ENCODE results near the gene C3orf85.

Gene C3orf85

DNA sequence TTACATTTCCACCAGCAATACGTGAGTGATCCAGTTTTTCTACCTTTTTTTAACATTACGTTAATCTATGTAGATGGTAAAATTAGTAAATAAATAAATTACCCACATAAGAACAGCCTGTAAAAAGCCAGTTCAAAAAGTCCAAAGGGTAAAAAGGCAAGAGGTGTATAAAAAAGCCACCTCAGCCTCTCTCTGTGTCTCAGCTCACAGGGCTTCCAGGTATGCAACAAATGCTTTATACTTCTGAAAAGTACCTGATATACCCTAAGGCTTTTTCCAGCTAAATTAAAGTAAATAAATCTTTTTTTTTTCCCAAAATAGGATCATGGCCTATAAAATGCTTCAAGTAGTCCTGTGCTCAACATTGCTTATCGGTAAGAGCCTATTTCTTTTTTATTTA, at the start of gene C3orf85:
Gene C3orf85 (plus strand): TSS at position 197 of the 400 bp plus-strand sequence. CDS start 129 bp downstream, at position 326.
- TF ChIP-seq GATA2 (IDR thresholded peaks at IDR 0.05; ENCODE audit: low read depth, low read length) (no peak), GATA3 (IDR thresholded peaks at IDR 0.05; ENCODE audit: low read depth, low read length) (no peak)

- TF ChIP-seq GATA2 (IDR thresholded peaks at IDR 0.05; ENCODE audit: low read depth, low read length) (no peak), GATA3 (IDR thresholded peaks at IDR 0.05; ENCODE audit: low read depth, low read length) (no peak)
Observed at GRCh38 chr3:109089265-109089664, 47.3 kb upstream of the C3orf85 start.

DNA sequence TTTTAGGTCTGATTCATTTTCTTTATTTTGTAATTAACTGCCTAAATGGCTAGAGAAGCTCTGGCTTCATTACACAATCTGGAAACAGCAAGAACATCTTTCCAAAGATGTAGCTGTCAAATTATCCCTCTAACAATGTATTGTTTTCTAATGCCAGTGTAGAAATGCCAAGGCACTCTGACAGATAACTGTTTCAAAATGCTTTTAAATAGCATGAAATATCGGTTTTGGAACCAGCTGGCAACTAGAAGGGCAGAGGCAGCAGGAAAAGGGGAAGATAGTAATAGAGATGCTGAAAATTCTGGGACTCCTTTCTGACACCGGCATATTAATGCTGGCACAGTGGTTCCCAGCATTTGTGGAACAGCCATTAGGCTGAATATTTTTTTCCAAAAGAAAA, 44.7 kb upstream of the C3orf85 start:
- TF ChIP-seq GATA3 (IDR thresholded peaks at IDR 0.05; ENCODE audit: low read depth, low read length) (no peak), GATA2 (IDR thresholded peaks at IDR 0.05; ENCODE audit: low read depth, low read length) (no peak)

DNA sequence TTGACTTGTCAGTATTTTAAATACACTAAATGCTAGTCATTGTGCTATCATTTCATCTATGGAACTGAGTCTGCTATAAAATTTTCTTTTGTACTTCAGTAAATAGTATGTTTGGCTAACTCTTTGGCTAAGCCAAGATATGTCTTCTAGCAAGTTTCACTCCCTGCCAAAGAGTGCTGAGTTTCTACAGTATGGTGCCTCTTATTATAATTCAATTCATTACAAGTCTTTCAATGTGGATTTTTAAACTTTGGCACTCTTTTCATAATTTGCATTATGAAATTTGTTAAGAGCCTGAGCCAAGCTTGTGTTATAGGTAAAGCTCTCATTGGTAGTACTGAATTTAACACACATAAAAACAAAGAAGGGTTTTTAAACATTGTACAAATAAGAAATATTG, 43.0 kb upstream of the C3orf85 start:
- TF ChIP-seq GATA3 (IDR thresholded peaks at IDR 0.05; ENCODE audit: low read depth, low read length) (no peak), GATA2 (IDR thresholded peaks at IDR 0.05; ENCODE audit: low read depth, low read length) (no peak)

DNA sequence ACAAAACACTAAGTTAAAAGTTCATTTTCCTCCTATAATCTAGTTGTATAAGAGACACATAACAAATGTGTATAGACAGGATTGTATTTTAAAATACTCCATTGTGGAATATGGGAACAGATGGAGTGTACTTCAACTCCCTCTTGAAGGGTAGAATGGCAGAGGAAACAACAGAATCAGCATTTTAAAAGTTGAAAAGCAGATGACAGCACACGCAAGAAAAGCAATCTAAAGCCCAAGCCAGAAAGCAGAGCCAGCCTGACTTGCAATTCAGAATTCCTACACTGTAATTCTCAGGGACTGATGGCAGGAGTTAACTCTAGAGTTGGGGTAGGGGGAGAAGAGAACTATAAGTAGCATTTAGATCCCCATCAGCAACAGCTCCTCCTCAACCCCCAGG, 41.4 kb upstream of the C3orf85 start:
- no peak for TF ChIP-seq GATA2 (IDR thresholded peaks at IDR 0.05; ENCODE audit: low read depth, low read length)
- TF ChIP-seq GATA3 (IDR thresholded peaks at IDR 0.05; ENCODE audit: low read depth, low read length), result no peak

GRCh38 chr3:109098079-109098644, 38.4 kb upstream of the C3orf85 start:
- no peak for TF ChIP-seq GATA2 (IDR thresholded peaks at IDR 0.05; ENCODE audit: low read depth, low read length)
- TF ChIP-seq GATA3 (IDR thresholded peaks at IDR 0.05; ENCODE audit: low read depth, low read length), result no peak

DNA sequence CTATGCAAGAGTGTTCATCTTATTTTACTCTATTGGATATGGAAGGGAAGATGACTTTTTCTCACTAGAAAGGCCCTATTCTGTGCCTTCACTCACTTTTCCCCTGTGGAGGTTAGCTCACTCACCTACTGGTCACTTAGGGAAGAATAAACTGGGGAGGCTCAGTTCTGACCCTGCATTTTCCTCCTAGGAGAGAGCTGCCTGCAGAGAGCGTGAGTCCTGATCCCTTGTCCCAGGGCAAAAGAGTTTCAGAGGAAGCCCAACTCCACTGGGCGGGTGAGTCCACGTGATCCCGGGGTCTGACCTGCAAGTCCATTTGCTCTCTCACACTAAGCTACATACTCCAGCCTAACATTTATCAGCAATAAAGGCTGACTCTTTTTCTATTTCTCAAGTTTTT, 26.9 kb upstream of the C3orf85 start:
- TF ChIP-seq GATA3 (IDR thresholded peaks at IDR 0.05; ENCODE audit: low read depth, low read length) (no peak), GATA2 (IDR thresholded peaks at IDR 0.05; ENCODE audit: low read depth, low read length) (no peak)

DNA sequence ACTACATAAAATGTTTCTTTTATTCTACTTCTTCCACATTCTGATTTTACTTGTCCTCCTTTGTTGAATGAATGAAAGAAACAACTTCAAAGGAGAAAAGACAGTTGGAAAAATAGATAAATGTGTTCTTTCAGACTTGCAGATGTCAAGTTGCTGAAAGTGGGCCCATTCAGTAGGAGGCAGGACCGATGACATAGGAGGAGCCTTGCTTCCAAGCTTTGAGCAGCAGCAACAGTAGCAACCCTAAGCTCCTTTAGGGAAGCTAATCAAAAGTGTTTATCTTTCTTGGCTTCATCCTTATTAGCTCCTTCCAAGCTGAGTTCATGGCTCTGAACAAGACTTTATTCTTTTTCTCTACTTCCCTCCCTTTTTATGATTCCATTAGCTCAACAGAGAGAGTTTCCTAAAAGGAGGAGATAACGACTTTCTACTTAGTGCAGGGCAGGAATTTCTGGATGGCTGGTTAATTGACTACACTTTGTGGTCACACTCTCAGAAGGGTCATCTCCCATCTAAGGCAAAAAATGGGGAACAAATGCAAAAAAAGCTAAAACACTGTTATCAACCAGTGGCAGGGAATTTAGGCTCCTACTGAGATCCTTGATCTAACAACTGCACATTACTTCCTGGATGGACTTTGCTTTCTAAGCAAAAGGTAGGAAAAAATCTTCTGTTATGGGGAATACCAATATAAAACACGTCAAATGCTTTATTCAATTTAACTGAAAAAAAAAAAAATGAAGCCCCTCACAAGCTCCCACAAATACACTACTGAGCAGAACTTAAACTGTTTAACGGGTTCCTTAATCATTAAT, 23.4 kb upstream of the C3orf85 start:
- TF ChIP-seq GATA3 (IDR thresholded peaks at IDR 0.05; ENCODE audit: low read depth, low read length) (no peak), GATA2 (IDR thresholded peaks at IDR 0.05; ENCODE audit: low read depth, low read length) (no peak)

DNA sequence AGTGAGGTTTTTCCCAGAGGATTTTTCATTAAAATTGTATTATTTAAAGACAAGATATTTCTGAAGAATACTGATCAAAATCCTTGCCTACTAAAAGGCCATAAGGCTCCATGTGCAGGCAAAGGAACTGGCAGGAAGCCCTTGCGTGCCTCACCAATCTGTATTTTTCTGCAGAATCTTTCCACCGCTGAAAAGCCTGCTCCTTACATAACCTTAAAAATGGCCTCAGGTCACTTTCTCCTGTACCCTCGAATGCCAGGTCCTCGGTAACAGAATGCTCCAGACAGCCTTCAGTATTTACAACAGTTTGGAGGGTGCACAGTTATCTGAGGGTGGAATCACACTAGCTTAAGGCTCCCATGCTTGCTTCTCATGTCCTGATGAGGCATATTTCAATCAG, 21.8 kb upstream of the C3orf85 start:
- TF ChIP-seq GATA3 (IDR thresholded peaks at IDR 0.05; ENCODE audit: low read depth, low read length) (no peak), GATA2 (IDR thresholded peaks at IDR 0.05; ENCODE audit: low read depth, low read length) (0 out of 2 replicates have a peak, but pooled peaks have one; percentile 24)

GRCh38 chr3:109115451-109115850, 21.1 kb upstream of the C3orf85 start:
- TF ChIP-seq GATA2 (IDR thresholded peaks at IDR 0.05; ENCODE audit: low read depth, low read length) (no peak), GATA3 (IDR thresholded peaks at IDR 0.05; ENCODE audit: low read depth, low read length) (no peak)

DNA sequence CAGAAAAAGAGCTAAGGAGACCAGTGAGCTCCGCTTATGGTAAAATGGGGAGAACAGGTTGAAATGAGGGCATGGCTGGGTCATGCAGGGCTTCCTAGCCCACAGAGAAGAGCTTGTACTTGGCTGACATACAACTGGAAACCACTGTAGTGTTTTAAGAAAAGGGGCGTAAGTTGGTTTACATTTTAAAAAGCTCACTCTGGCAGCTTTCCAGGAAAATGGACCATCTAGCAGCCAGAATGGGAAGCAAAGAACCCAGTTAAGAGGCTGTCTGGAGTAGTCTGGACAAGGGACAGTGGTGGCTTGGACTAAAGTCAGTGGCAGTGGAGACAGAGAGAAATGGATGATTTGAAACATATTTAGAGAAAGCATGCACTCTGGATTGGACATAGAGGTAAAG, 20.5 kb upstream of the C3orf85 start:
- no peak for TF ChIP-seq GATA3 (IDR thresholded peaks at IDR 0.05; ENCODE audit: low read depth, low read length)
- TF ChIP-seq GATA2 (IDR thresholded peaks at IDR 0.05; ENCODE audit: low read depth, low read length), result no peak

DNA sequence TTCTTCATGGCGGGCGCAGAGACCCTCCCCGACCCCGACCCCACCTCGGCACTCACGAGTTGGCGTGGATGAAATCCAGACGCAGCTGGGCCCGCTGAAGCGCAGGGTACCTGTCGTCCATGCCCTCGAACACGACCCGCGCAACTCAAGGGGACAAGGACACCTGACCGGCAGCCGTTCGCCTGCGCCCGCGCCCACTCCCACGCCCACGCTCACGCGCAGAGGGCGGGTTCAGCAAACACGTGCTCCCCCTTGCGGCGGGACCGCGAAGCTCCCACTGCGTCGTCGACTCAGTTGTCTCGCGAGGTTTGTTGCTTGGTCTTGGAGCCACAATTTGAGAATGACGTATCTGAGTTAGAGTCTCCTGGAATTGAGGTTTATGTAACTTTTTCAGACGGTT, 18.6 kb upstream of the C3orf85 start, which contains the start of gene MORC1:
Gene MORC1 (minus strand): TSS at position 196 of the 400 bp plus-strand sequence. CDS start 75 bp downstream, at position 121.
- TF ChIP-seq GATA2 (IDR thresholded peaks at IDR 0.05; ENCODE audit: low read depth, low read length) (no peak), GATA3 (IDR thresholded peaks at IDR 0.05; ENCODE audit: low read depth, low read length) (no peak)

- TF ChIP-seq GATA2 (IDR thresholded peaks at IDR 0.05; ENCODE audit: low read depth, low read length) (no peak), GATA3 (IDR thresholded peaks at IDR 0.05; ENCODE audit: low read depth, low read length) (no peak)
Observed at GRCh38 chr3:109118584-109118983, 17.9 kb upstream of the C3orf85 start.

DNA sequence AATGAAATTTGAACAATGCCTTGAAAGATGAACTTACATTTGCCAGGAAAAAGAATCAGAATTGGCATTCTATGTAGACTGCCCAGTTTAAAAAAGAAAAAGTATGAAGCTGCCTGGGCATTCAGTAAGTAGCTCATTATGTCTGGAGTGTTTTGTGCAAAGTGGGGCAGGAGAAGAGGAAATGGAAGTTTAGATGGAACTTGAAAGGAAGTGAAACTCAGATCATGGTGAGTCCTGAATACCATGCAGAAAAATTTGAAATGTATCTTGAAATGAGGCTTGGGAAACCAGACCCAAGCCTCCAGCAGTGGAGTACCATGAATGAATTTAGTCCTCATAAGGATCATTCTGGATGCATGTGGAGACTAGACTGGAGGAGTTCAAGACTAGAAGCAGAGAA, 13.8 kb upstream of the C3orf85 start:
- TF ChIP-seq GATA2 (IDR thresholded peaks at IDR 0.05; ENCODE audit: low read depth, low read length), result no peak
- TF ChIP-seq GATA3 (IDR thresholded peaks at IDR 0.05; ENCODE audit: low read depth, low read length), result no peak

DNA sequence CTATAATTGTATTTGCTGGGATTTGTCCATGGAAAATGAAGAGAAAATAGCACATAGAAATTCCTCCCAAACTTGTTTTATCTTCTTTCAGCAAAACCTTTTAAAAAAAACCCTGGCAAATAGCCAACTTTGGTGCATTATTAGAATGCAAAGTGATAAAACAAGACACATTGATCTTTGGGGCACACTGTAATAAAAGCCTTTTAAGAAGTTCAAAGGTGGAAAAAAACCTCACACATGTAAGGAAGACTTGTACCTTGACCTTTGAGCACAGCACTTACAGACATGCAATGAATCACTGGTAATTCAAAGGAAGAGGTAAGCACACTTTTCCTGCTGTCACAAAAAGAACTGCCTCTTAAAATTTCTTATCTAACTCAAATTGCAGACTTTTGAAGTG, 10.6 kb upstream of the C3orf85 start:
- TF ChIP-seq GATA2 (IDR thresholded peaks at IDR 0.05; ENCODE audit: low read depth, low read length), result no peak
- TF ChIP-seq GATA3 (IDR thresholded peaks at IDR 0.05; ENCODE audit: low read depth, low read length), result no peak

Measured in SH-SY5Y (cell line).